Measurements from ENCODE around the gene C5orf24. TPM values are rescaled to one million over a fixed set of nuclear protein-coding genes. Genes with fewer than 3 reads are reported as not detected.

C5orf24 gene
- total RNA-seq: 31.4 and 35.5 TPM in 2 replicates

DNA sequence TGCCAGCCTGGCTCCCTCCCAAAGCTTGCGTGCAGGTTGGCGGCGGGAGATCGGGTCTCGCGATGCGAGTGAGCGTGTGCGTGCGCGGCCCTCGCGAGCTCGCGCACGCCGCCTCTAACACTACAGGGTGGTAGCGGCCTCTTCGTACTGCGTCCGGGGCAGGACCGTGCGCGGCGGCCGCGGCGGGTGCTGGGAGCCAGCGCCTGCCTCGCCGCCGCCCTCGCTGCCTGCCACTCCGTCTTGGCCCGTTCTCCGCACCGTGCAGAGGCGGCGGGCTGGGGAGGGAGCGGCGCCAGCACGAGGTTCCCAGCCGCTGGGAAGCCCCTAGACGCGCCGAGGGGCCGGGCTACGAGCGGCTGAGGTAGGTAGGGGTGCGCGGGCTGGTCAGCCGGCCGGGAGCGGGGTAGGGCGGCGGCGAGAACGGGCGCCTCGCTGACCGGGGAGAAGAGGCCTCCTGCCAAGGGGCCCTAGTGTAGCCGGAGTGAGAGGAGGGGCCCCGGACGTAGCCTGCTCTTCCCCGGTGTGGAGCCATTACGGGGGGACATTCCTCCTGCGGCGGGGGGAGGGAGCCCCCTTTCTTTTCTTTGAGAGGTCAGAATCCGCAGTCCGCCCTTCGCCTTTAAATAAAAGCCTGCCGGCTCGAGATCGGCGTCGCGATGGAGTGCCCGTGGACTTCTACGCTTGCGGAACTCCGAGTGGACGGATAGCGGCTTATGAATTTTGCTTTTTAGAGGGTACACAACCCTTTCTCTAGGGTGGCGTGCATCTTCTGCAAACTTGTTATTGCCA, at the start of gene C5orf24:
Gene C5orf24 (plus strand): TSS at position 117 of the 789 bp plus-strand sequence. CDS start 8,933 bp downstream, outside the sequence.

DNA sequence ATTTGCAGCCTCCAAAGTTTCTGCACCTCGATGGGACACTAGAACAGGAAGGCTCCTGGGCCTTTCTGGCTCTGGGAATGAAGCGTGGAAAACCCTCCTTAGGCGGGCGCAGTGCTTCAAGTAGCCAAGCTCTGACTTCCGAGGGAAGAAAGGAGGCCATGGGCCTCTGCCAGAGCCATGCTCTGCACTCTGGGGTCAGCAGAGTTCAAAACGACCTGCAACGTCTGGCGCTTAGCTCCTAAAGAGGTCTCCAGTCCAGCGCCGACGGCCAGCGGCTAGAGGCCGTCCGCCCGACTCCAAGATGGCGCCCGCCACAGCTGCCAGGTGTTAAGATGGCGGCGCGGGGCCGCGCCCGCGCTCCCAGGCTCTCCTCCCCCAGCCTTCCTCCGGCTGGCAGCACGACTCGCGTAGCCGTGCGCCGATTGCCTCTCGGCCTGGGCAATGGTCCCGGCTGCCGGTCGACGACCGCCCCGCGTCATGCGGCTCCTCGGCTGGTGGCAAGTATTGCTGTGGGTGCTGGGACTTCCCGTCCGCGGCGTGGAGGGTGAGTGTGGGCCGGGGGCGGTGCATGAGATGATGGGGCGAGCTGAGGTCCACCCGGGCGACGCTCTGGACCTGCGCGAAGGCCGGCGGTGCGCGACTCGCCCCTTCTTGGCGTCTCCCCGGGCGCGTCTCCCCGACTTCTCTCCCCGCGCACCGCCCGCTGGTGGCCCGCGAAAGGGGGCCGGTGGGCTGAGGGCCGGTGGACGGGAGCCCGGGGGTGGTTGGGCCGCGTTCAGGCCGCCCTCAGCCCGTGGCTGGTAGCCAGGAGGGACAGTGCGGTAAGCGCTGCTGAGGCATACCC, 28.4 kb downstream of the C5orf24 start, which contains the start of gene TXNDC15:
Gene TXNDC15 (plus strand): TSS at position 385 of the 844 bp plus-strand sequence. CDS start 57 bp downstream, at position 442.

DNA sequence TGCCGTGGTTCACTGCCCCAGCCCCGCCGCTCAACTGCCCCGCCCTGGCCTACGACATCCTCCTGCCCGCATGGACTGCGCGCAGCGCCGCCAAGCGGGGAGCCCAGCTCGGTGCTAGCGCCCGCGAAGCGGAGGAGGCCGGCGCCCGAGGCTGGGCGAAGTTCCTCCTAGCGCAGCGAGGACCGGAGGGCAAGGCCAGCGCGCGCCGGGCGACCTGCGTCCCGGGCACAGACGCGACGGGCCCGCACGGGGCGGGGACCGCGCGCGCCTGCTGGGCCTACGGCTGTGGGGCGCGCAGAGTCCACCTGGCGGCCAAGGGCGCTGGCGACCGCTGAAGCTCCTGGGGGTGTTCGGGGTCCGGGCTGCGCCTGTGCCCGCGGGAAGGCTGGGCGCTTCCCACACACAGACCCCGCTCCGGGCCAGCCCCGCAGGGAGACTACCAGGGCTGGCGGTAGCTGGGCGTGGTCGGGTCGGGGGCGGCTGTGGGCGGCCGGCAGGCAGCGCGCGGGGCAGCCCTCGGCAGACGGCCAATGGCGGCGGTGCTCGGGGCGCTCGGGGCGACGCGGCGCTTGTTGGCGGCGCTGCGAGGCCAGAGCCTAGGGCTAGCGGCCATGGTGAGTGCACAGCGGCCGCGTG, 59.0 kb downstream of the C5orf24 start, which contains the start of gene PCBD2:
Gene PCBD2 (plus strand): TSS at position 522 of the 636 bp plus-strand sequence. CDS start 9 bp downstream, at position 531.

Other genes starting within 250 kb of the C5orf24 start
- gene SAR1B, start 213.1 kb upstream of the C5orf24 start, total RNA-seq: 29.4 and 76.1 TPM in 2 replicates
- 17.7 and 28.3 TPM in 2 replicates for gene SEC24A, start 197.2 kb upstream of the C5orf24 start, total RNA-seq
- 23.6 and 43.2 TPM in 2 replicates for gene CAMLG, start 107.4 kb upstream of the C5orf24 start, total RNA-seq
- gene DDX46, start 87.2 kb upstream of the C5orf24 start, total RNA-seq: 19.2 and 28.7 TPM in 2 replicates
- gene TXNDC15, start 28.4 kb downstream of the C5orf24 start, total RNA-seq: 125 and 140 TPM in 2 replicates
- gene PCBD2, start 59.2 kb downstream of the C5orf24 start, total RNA-seq: 3.5 and 3.7 TPM in 2 replicates
- 0.54 TPM in 1 of 2 replicates, not detected in the other for gene CATSPER3, start 121.9 kb downstream of the C5orf24 start, total RNA-seq
- not detected in 2 replicates for gene PITX1, start 188.3 kb downstream of the C5orf24 start, total RNA-seq

Measured in placental epithelial cell (primary cell).